ENCODE data around the gene PTCD2.

Gene PTCD2

GRCh38 chr5:72326306-72326649 is 6.1 kb downstream of the PTCD2 start:
- no peaks in the 10 kb centered on the region for H3K9me3 ChIP-seq (ENCODE audit: control insufficient read depth, insufficient read depth, low read depth, low read length)
- no peaks in the 10 kb centered on the region for H3K4me1 ChIP-seq (ENCODE audit: control insufficient read depth, insufficient read depth, low read length)
- no peak overlapping the region for H3K4me3 ChIP-seq (ENCODE audit: low read depth, low read length)
- no peak overlapping the region for H3K27ac ChIP-seq (ENCODE audit: extremely low read depth, low read depth, low read length)
- TF ChIP-seq BCL11A (tag by site-specific recombination; IDR thresholded peaks at IDR 0.05; ENCODE audit: low read depth) (no peak), ZNF274 (IDR thresholded peaks at IDR 0.05; ENCODE audit: low read length) (no peak), ZNF274 (tag by site-specific recombination; IDR thresholded peaks at IDR 0.05; ENCODE audit: borderline replicate concordance) (no peak), ZBTB26 (tag by site-specific recombination; optimal IDR thresholded peaks at IDR 0.05) (no peak)
- ChIA-PET CTCF (interaction anchor here (1.3 kb wide), 1 partner anchor 329 kb away, joined by 3 read pairs; no protein-coding TSS in a partner anchor), POLR2A (no interaction called here)
- peaks cover 30 to 78% of the 10 kb centered on the region in 2 experiments for H3K36me3 ChIP-seq (ENCODE audit: control insufficient read depth in 2 of 2, insufficient read depth in 1 of 2, low read length in 2 of 2)

GRCh38 chr5:72328172-72328571 is 8.0 kb downstream of the PTCD2 start:
- TF ChIP-seq ZNF391 (tag by site-specific recombination; IDR thresholded peaks at IDR 0.05; ENCODE audit: borderline replicate concordance, low read depth): no peak
- 0 out of 2 replicates have a peak, but pooled peaks have one; percentile 18 for TF ChIP-seq SCRT2 (tag by site-specific recombination; IDR thresholded peaks at IDR 0.05)
- no peak for TF ChIP-seq ZNF426 (tag by site-specific recombination; IDR thresholded peaks at IDR 0.05)
- no peak for TF ChIP-seq RBAK (tag by site-specific recombination; IDR thresholded peaks at IDR 0.05)
- no peak for TF ChIP-seq PRDM1 (tag by site-specific recombination; IDR thresholded peaks at IDR 0.05)
- TF ChIP-seq ZNF768 (tag by site-specific recombination; IDR thresholded peaks at IDR 0.05): no peak
- no peak for TF ChIP-seq ZNF629 (tag by site-specific recombination; IDR thresholded peaks at IDR 0.05)
- TF ChIP-seq CTCF (tag by site-specific recombination; IDR thresholded peaks at IDR 0.05): 0 out of 2 replicates have a peak, but pooled peaks have one; percentile 8
- no peak for TF ChIP-seq ZFP37 (tag by site-specific recombination; IDR thresholded peaks at IDR 0.05)
- TF ChIP-seq ZNF335 (tag by site-specific recombination; conservative IDR thresholded peaks at IDR 0.05): peak; percentile 52
- TF ChIP-seq ZBTB17 (tag by site-specific recombination; IDR thresholded peaks at IDR 0.05): peak; percentile 69
- TF ChIP-seq ZBTB6 (tag by site-specific recombination; IDR thresholded peaks at IDR 0.05): peak; percentile 64; the same call in 1 of the 2 replicates
- TF ChIP-seq PRDM10 (tag by site-specific recombination; IDR thresholded peaks at IDR 0.05): peak; percentile 98
- H3K36me3 ChIP-seq (ENCODE audit: control insufficient read depth in 2 of 2, insufficient read depth in 1 of 2, low read length in 2 of 2): peaks cover 24 to 87% of the 10 kb centered on the region in 2 experiments
- POLR2A ChIA-PET: interaction anchor here (2.0 kb wide), 1 partner anchor 8 kb away, joined by 6 read pairs; the partner anchor contains the start of genes MRPS27 and PTCD2

More at GRCh38 chr5:72328172-72328571, 8.0 kb downstream of the PTCD2 start:
- Histone ChIP-seq H3K9me3 (ENCODE audit: control insufficient read depth, insufficient read depth, low read depth, low read length) (no peaks in the 10 kb centered on the region), H3K4me1 (ENCODE audit: control insufficient read depth, insufficient read depth, low read length) (no peaks in the 10 kb centered on the region), H3K27ac (ENCODE audit: extremely low read depth, low read depth, low read length) (no peak overlapping the region), H3K4me3 (ENCODE audit: low read depth, low read length) (no peak overlapping the region)
- CTCF ChIA-PET: interaction anchor here (0.6 kb wide), 1 partner anchor 372 kb away, joined by 4 read pairs; no protein-coding TSS in a partner anchor

Measured in HEK293 (cell line).